Suprapubic skin (tissue), 4 donors: ENCODE data around the gene KCNC2.

Experiments
- EP300 ChIP-seq: sonication (generic); formaldehyde crosslinking; IDR thresholded peaks from one replicate; pipeline ENCODE4 v1.6.1; 2017; ENCODE audit warnings: antibody characterized with exemption
- POLR2A ChIP-seq, 2 donors: fragments of 450-650 bp; IDR thresholded peaks; one replicate each; pipeline ENCODE4 v1.6.1; 2017; ENCODE audit warnings: antibody characterized with exemption in 2 of 2, mild to moderate bottlenecking in 2 of 2, moderate library complexity in 2 of 2
- POLR2AphosphoS5 ChIP-seq, 3 donors: sonication (generic); formaldehyde crosslinking; IDR thresholded peaks; one replicate each; pipeline ENCODE4 v1.6.1; 2017; ENCODE audit warnings: antibody characterized with exemption in 3 of 3
- TF ChIP-seq, protein P1 (sequence below), 2 donors: fragments of 200-600 bp in 1 of 2; fragments of 450-650 bp in 1 of 2; sonication (generic) in 1 of 2; IDR thresholded peaks; one replicate each; pipeline ENCODE4 v1.5.1; 2016 to 2019; ENCODE audit warnings: antibody characterized with exemption in 2 of 2, mild to moderate bottlenecking in 1 of 2, moderate library complexity in 1 of 2

DNA sequence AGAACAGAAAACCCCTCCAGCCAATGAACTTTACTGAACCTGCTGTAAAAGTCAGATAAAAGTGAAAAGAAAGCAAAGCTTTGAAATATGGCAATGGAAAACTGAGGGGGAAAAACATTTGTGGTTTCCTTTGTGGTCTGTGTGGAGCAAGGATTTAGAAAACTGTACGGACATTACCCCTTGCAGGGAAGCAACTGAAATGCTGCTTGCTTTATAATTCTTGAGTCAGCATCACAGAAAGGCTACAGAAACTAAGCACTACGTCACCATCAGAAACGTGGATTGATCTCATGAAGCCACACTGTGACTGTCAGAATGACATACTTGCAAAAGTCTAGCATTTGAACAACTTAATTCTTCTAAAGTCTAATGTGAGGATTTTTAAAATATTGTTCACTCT, 2.4 kb upstream of the KCNC2 start:
- TF ChIP-seq, protein P1, sequence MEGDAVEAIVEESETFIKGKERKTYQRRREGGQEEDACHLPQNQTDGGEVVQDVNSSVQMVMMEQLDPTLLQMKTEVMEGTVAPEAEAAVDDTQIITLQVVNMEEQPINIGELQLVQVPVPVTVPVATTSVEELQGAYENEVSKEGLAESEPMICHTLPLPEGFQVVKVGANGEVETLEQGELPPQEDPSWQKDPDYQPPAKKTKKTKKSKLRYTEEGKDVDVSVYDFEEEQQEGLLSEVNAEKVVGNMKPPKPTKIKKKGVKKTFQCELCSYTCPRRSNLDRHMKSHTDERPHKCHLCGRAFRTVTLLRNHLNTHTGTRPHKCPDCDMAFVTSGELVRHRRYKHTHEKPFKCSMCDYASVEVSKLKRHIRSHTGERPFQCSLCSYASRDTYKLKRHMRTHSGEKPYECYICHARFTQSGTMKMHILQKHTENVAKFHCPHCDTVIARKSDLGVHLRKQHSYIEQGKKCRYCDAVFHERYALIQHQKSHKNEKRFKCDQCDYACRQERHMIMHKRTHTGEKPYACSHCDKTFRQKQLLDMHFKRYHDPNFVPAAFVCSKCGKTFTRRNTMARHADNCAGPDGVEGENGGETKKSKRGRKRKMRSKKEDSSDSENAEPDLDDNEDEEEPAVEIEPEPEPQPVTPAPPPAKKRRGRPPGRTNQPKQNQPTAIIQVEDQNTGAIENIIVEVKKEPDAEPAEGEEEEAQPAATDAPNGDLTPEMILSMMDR (IDR thresholded peaks at IDR 0.05) = no peak
- TF ChIP-seq POLR2A (IDR thresholded peaks at IDR 0.05) = no peak
- no peak for TF ChIP-seq POLR2AphosphoS5 (IDR thresholded peaks at IDR 0.05)
- no peak for TF ChIP-seq EP300
